Measurements from ENCODE around the gene ELOVL6. TPM values are rescaled to one million over a fixed set of nuclear protein-coding genes. Genes with fewer than 3 reads are reported as not detected.

ELOVL6 gene
- total and polyA plus RNA-seq, 7 donors: 1.2 to 43.6 (median 4.7) TPM

DNA sequence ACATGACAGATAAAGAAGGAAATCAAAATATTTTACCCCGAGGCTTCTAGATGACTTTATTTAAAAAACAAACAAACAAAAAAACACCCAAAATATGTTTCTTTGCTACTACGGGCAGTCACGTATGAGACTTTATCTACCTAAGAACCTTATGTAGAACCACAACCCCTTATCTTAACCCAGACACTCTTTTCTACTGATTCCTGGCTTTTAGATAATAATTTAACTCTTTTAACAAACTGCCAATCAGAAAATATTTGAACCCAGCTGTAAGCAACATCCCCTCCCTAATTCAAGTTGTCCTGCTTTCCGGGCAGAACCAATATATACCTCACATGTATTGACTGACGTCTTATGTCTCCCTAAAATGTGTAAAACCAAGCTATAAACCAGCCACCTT lies 15.4 kb downstream of the ELOVL6 start:
- H3K27me3 ChIP-seq: no peaks in the 10 kb centered on the region
- H3K4me1 ChIP-seq: no peaks in the 10 kb centered on the region
- H3K27ac ChIP-seq: no peak overlapping the region
- H3K4me3 ChIP-seq: no peak overlapping the region
- DNase-seq: no peak
- TF ChIP-seq POLR2AphosphoS5 (IDR thresholded peaks at IDR 0.05) (no peak), EP300 (IDR thresholded peaks at IDR 0.05) (no peak), POLR2A (IDR thresholded peaks at IDR 0.05) (no peak)
- TF ChIP-seq, protein P1, sequence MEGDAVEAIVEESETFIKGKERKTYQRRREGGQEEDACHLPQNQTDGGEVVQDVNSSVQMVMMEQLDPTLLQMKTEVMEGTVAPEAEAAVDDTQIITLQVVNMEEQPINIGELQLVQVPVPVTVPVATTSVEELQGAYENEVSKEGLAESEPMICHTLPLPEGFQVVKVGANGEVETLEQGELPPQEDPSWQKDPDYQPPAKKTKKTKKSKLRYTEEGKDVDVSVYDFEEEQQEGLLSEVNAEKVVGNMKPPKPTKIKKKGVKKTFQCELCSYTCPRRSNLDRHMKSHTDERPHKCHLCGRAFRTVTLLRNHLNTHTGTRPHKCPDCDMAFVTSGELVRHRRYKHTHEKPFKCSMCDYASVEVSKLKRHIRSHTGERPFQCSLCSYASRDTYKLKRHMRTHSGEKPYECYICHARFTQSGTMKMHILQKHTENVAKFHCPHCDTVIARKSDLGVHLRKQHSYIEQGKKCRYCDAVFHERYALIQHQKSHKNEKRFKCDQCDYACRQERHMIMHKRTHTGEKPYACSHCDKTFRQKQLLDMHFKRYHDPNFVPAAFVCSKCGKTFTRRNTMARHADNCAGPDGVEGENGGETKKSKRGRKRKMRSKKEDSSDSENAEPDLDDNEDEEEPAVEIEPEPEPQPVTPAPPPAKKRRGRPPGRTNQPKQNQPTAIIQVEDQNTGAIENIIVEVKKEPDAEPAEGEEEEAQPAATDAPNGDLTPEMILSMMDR (IDR thresholded peaks at IDR 0.05): no peak
- H3K36me3 ChIP-seq: no peaks in the 10 kb centered on the region
- WGBS, 2 donors: 90 to 91% methylated on average over 5 of the region's 5 CpGs
- intact Hi-C loops (cut with DNase I): no loop called here
- no peaks in the 10 kb centered on the region for H3K9me3 ChIP-seq

DNA sequence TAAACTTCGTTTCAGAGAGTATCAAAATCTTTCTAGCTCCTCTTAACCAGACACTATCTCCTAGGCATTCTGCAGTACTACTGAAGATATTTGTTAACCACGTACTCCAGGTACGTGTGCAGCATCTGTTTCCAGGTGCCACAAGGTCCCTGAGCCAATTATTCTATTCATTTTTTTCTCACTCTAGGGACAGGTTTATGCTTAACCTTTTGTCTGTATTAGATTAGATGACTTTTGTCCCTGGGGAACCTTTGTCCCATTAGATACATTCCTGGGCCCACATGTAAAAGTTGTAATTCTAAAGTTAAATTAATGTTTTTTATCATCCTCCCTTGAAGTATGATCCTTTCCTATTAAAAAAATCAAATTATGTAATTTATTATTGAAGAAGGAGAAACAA lies 16.5 kb downstream of the ELOVL6 start:
- no peak for DNase-seq
- no peaks in the 10 kb centered on the region for H3K4me1 ChIP-seq
- WGBS, 2 donors: 81 to 92% methylated on average over 3 of the region's 3 CpGs
- H3K36me3 ChIP-seq: no peaks in the 10 kb centered on the region
- intact Hi-C loops (cut with DNase I): no loop called here
- no peak overlapping the region for H3K27ac ChIP-seq
- H3K9me3 ChIP-seq: no peaks in the 10 kb centered on the region
- no peaks in the 10 kb centered on the region for H3K27me3 ChIP-seq
- TF ChIP-seq EP300 (IDR thresholded peaks at IDR 0.05) (no peak), POLR2AphosphoS5 (IDR thresholded peaks at IDR 0.05) (no peak), POLR2A (IDR thresholded peaks at IDR 0.05) (no peak)
- TF ChIP-seq, protein P1 (IDR thresholded peaks at IDR 0.05): no peak
- no peak overlapping the region for H3K4me3 ChIP-seq

DNA sequence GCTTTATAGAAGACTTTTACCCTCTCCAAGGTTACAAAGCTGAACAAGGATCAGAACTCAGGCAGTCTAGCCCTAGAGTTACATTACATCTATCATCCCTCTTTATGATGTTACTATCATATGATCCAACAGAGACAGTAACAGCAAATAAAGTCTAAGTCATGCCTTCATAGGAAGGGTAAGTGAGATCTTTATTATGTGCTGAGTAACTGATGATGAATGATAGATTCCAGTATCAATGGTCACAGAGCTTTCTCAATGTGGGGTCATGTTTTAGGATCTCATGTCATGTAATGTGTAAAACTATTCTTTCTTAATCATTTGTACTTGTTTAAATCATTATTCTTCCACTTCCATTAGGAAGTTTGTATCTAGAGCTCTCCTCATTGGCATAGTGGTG lies 22.8 kb downstream of the ELOVL6 start:
- no peaks in the 10 kb centered on the region for H3K9me3 ChIP-seq
- DNase-seq: no peak
- intact Hi-C loops (cut with DNase I): no loop called here
- no peaks in the 10 kb centered on the region for H3K4me1 ChIP-seq
- H3K27me3 ChIP-seq: no peaks in the 10 kb centered on the region
- H3K36me3 ChIP-seq: no peaks in the 10 kb centered on the region
- no peak overlapping the region for H3K4me3 ChIP-seq
- no peak overlapping the region for H3K27ac ChIP-seq
- TF ChIP-seq, protein P1 (IDR thresholded peaks at IDR 0.05): no peak
- no peak for TF ChIP-seq POLR2A (IDR thresholded peaks at IDR 0.05)
- no peak for TF ChIP-seq POLR2AphosphoS5 (IDR thresholded peaks at IDR 0.05)
- no peak for TF ChIP-seq EP300 (IDR thresholded peaks at IDR 0.05)

DNA sequence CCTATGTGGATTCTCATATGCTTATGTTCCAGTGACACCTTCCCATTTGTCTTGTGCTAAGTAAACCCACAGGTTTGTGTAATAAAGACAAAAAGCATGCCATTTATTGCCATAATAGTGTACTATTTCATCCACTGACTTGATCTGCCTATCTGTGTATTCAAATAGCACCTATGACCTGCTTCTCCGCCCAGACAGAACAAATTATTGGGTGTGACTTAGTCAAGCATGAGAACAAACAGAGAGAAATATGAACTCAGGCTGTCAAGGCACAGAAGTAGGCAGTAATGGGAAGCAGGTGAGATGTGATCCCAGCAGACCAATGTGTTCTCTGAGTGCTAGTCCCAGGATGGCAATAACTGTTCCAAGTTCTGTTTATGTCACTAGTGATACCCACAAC lies 25.4 kb downstream of the ELOVL6 start:
- Histone ChIP-seq H3K27me3 (no peaks in the 10 kb centered on the region), H3K9me3 (no peaks in the 10 kb centered on the region), H3K36me3 (no peaks in the 10 kb centered on the region), H3K4me3 (no peak overlapping the region), H3K4me1 (no peaks in the 10 kb centered on the region), H3K27ac (no peak overlapping the region)
- intact Hi-C loops (cut with DNase I): no loop called here
- DNase-seq: no peak
- 33 to 72% methylated on average over 1 of the region's 1 CpG for WGBS, 2 donors
- TF ChIP-seq EP300 (IDR thresholded peaks at IDR 0.05) (no peak), POLR2AphosphoS5 (IDR thresholded peaks at IDR 0.05) (no peak), POLR2A (IDR thresholded peaks at IDR 0.05) (no peak)
- TF ChIP-seq, protein P1 (IDR thresholded peaks at IDR 0.05): no peak

DNA sequence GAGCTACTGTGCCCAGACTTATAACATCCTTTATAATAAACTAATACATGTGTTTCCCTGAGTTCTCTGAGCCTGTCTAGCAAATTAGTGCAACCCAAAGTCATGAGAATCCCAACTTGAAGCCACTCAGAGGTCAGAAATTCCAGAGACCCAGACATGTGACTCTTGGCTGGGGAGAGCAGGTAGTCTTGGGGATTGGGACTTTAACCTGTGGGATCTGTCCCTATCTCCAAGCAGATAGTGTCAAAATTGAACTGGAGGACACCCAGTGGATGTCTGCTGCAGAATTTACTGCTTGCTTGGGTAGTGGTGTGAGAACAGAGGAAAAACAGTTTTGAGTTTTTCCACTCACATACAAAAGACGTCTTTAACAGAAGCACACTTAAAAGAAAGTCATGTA lies 26.4 kb downstream of the ELOVL6 start:
- TF ChIP-seq EP300 (IDR thresholded peaks at IDR 0.05) (no peak), POLR2A (IDR thresholded peaks at IDR 0.05) (no peak), POLR2AphosphoS5 (IDR thresholded peaks at IDR 0.05) (no peak)
- TF ChIP-seq, protein P1 (IDR thresholded peaks at IDR 0.05): no peak
- no peaks in the 10 kb centered on the region for H3K27me3 ChIP-seq
- no peak for DNase-seq
- 70 to 82% methylated on average over 1 of the region's 1 CpG for WGBS, 2 donors
- H3K4me1 ChIP-seq: no peaks in the 10 kb centered on the region
- H3K36me3 ChIP-seq: no peaks in the 10 kb centered on the region
- H3K9me3 ChIP-seq: no peaks in the 10 kb centered on the region
- H3K4me3 ChIP-seq: no peak overlapping the region
- intact Hi-C loops (cut with DNase I): no loop called here
- H3K27ac ChIP-seq: no peak overlapping the region
